ENCODE results near the gene LDLRAD1.

- TF ChIP-seq CTCF (IDR thresholded peaks at IDR 0.05; ENCODE audit: extremely low read depth in 1 of 2, insufficient read depth in 1 of 2, low read depth in 1 of 2, low read length in 2 of 2), result no peak
- no peak for TF ChIP-seq POLR2A (IDR thresholded peaks at IDR 0.05; ENCODE audit: low read depth, low read length)
- TF ChIP-seq POLR2AphosphoS5 (IDR thresholded peaks at IDR 0.05; ENCODE audit: insufficient read depth, low read depth, low read length), result no peak
- no peak for TF ChIP-seq GATA2 (IDR thresholded peaks at IDR 0.05; ENCODE audit: insufficient read depth, insufficient read length, low read depth, low read length)
Observed at GRCh38 chr1:54012008-54012325, 6.0 kb downstream of the LDLRAD1 start.

Data from endothelial cell of umbilical vein (primary cell).